Measurements from ENCODE around the gene OOEP.

OOEP gene

GRCh38 chr6:73329201-73329600 is 40.5 kb downstream of the OOEP start:
- no peaks in the 10 kb centered on the region for H3K36me3 ChIP-seq (ENCODE audit: insufficient read depth)
- TF ChIP-seq CTCF (conservative IDR thresholded peaks at IDR 0.05; ENCODE audit: low read depth, low read length): no peak
- peaks cover 12% of the 10 kb centered on the region for H3K4me1 ChIP-seq (ENCODE audit: low read depth, poor library complexity, severe bottlenecking)
- H3K27ac ChIP-seq: no peak overlapping the region
- no peaks in the 10 kb centered on the region for H3K27me3 ChIP-seq (ENCODE audit: insufficient read depth, low read depth)
- no peaks in the 10 kb centered on the region for H4K20me1 ChIP-seq (ENCODE audit: insufficient read depth)
- no peak overlapping the region for H3K4me2 ChIP-seq
- H3K79me2 ChIP-seq (ENCODE audit: insufficient read depth, low read depth): no peaks in the 10 kb centered on the region
- no peak overlapping the region for H3K9ac ChIP-seq
- no peak overlapping the region for H3K4me3 ChIP-seq (IDR thresholded peaks at IDR 0.05; ENCODE audit: insufficient read depth, low read depth, low read length)
- H2AFZ ChIP-seq (ENCODE audit: low read depth): no peak overlapping the region; the same call in 1 of the 2 replicates

- H3K4me2 ChIP-seq: no peak overlapping the region
- no peaks in the 10 kb centered on the region for H3K36me3 ChIP-seq (ENCODE audit: insufficient read depth)
- no peaks in the 10 kb centered on the region for H3K27me3 ChIP-seq (ENCODE audit: insufficient read depth, low read depth)
- H3K9ac ChIP-seq: no peak overlapping the region
- no peak overlapping the region; the same call in 1 of the 2 replicates for H2AFZ ChIP-seq (ENCODE audit: low read depth)
- no peak for TF ChIP-seq CTCF (conservative IDR thresholded peaks at IDR 0.05; ENCODE audit: low read depth, low read length)
- H3K4me3 ChIP-seq (IDR thresholded peaks at IDR 0.05; ENCODE audit: insufficient read depth, low read depth, low read length): no peak overlapping the region
- no peaks in the 10 kb centered on the region for H3K79me2 ChIP-seq (ENCODE audit: insufficient read depth, low read depth)
- no peaks in the 10 kb centered on the region for H4K20me1 ChIP-seq (ENCODE audit: insufficient read depth)
- H3K4me1 ChIP-seq (ENCODE audit: low read depth, poor library complexity, severe bottlenecking): peaks cover 12% of the 10 kb centered on the region
- no peak overlapping the region for H3K27ac ChIP-seq
These were observed 40.9 kb downstream of the OOEP start for GRCh38 chr6:73328790-73329189.

GRCh38 chr6:73325656-73326055 is 44.0 kb downstream of the OOEP start:
- Histone ChIP-seq H3K36me3 (ENCODE audit: insufficient read depth) (no peaks in the 10 kb centered on the region), H4K20me1 (ENCODE audit: insufficient read depth) (no peaks in the 10 kb centered on the region), H3K4me2 (no peak overlapping the region), H3K9ac (no peak overlapping the region), H3K79me2 (ENCODE audit: insufficient read depth, low read depth) (no peaks in the 10 kb centered on the region), H3K27ac (no peak overlapping the region), H3K4me1 (ENCODE audit: low read depth, poor library complexity, severe bottlenecking) (peaks cover 12% of the 10 kb centered on the region), H2AFZ (ENCODE audit: low read depth) (no peak overlapping the region), H3K4me3 (IDR thresholded peaks at IDR 0.05; ENCODE audit: insufficient read depth, low read depth, low read length) (no peak overlapping the region), H3K27me3 (ENCODE audit: insufficient read depth, low read depth) (no peaks in the 10 kb centered on the region)
- no peak for TF ChIP-seq CTCF (conservative IDR thresholded peaks at IDR 0.05; ENCODE audit: low read depth, low read length)

- TF ChIP-seq CTCF (conservative IDR thresholded peaks at IDR 0.05; ENCODE audit: low read depth, low read length): no peak
- H4K20me1 ChIP-seq (ENCODE audit: insufficient read depth): no peaks in the 10 kb centered on the region
- no peak overlapping the region for H3K9ac ChIP-seq
- H3K79me2 ChIP-seq (ENCODE audit: insufficient read depth, low read depth): no peaks in the 10 kb centered on the region
- no peaks in the 10 kb centered on the region for H3K27me3 ChIP-seq (ENCODE audit: insufficient read depth, low read depth)
- no peak overlapping the region for H3K27ac ChIP-seq
- no peak overlapping the region for H3K4me2 ChIP-seq
- H3K36me3 ChIP-seq (ENCODE audit: insufficient read depth): no peaks in the 10 kb centered on the region
- no peak overlapping the region for H3K4me3 ChIP-seq (IDR thresholded peaks at IDR 0.05; ENCODE audit: insufficient read depth, low read depth, low read length)
- peaks cover 4% of the 10 kb centered on the region for H3K4me1 ChIP-seq (ENCODE audit: low read depth, poor library complexity, severe bottlenecking)
- no peak overlapping the region for H2AFZ ChIP-seq (ENCODE audit: low read depth)
These were observed 46.4 kb downstream of the OOEP start for GRCh38 chr6:73323323-73323722.
